DOHH2 (cell line): ENCODE results near the gene CDH4.

Experiments
- H3F3A ChIP-seq: fragments of 200-600 bp; sonication (generic), shearing (Covaris generic); 2 replicates; pipeline ENCODE4 v1.6.0; 2016; ENCODE audit warnings: antibody characterized with exemption, mild to moderate bottlenecking; ENCODE audit not compliant: control insufficient read depth, insufficient read depth
- H3K27ac ChIP-seq: fragments of 200-600 bp; sonication (generic); 2 replicates; pipeline ENCODE4 v1.5.1; 2014; ENCODE audit warnings: low read depth, mild to moderate bottlenecking, low read length, moderate library complexity
- H3K27me3 ChIP-seq: fragments of 200-600 bp; sonication (generic); 2 replicates; pipeline ENCODE4 v1.6.1; 2014; ENCODE audit warnings: mild to moderate bottlenecking, low read length, mixed read lengths; ENCODE audit not compliant: control insufficient read depth
- H3K36me3 ChIP-seq: fragments of 200-600 bp; sonication (generic); 2 replicates; pipeline ENCODE4 v1.6.1; 2014; ENCODE audit warnings: mild to moderate bottlenecking, low read length, moderate library complexity, mixed read lengths; ENCODE audit not compliant: control insufficient read depth
- H3K4me1 ChIP-seq: fragments of 200-600 bp; sonication (generic); 2 replicates; pipeline ENCODE4 v1.6.1; 2014; ENCODE audit warnings: mild to moderate bottlenecking, low read length, mixed read lengths; ENCODE audit not compliant: control insufficient read depth
- H3K4me2 ChIP-seq: fragments of 200-600 bp; sonication (generic); 2 replicates; pipeline ENCODE4 v1.6.0; 2014; ENCODE audit warnings: mild to moderate bottlenecking, low read length, moderate library complexity
- H3K4me3 ChIP-seq: fragments of 200-600 bp; sonication (generic); 2 replicates; pipeline ENCODE4 v1.5.1; 2014; ENCODE audit warnings: mild to moderate bottlenecking, low read length, mixed read lengths
- H3K79me2 ChIP-seq: fragments of 200-600 bp; sonication (generic); 2 replicates; pipeline ENCODE4 v1.6.1; 2014; ENCODE audit warnings: mild to moderate bottlenecking, low read length, mixed read lengths; ENCODE audit not compliant: control insufficient read depth
- H3K9me2 ChIP-seq: fragments of 200-600 bp; sonication (generic); replicated peaks from 2 replicates; pipeline ENCODE4 v1.6.1; 2014; ENCODE audit warnings: mild to moderate bottlenecking, low read length, mixed read lengths; ENCODE audit not compliant: control insufficient read depth
- H3K9me3 ChIP-seq: fragments of 200-600 bp; sonication (generic); 2 replicates; pipeline ENCODE4 v1.6.1; 2014; ENCODE audit warnings: antibody characterized with exemption, low read length, mixed read lengths; ENCODE audit not compliant: control insufficient read depth, insufficient read depth
- H4K20me1 ChIP-seq: fragments of 200-600 bp; sonication (generic); 2 replicates; pipeline ENCODE4 v1.6.0; 2014; ENCODE audit warnings: low read depth, mild to moderate bottlenecking, antibody characterized with exemption, low read length, moderate library complexity; ENCODE audit not compliant: control insufficient read depth, insufficient read depth
- EZH2phosphoT487 ChIP-seq: fragments of 200-600 bp; sonication (generic); IDR thresholded peaks from 2 replicates; pipeline ENCODE4 v1.6.1; 2017; ENCODE audit warnings: borderline replicate concordance, mild to moderate bottlenecking, antibody characterized with exemption, low read length, moderate library complexity, mixed read lengths
- TF ChIP-seq, protein P1 (sequence below): fragments of 200-600 bp; sonication (generic); IDR thresholded peaks from one replicate; pipeline ENCODE4 v1.5.1; 2014; ENCODE audit warnings: antibody characterized with exemption, mild to moderate bottlenecking, low read depth, low read length; ENCODE audit not compliant: poor library complexity, severe bottlenecking

The CDH4 gene

GRCh38 chr20:61407561-61407960 lies 155.5 kb downstream of the CDH4 start:
- Histone ChIP-seq H3K4me1 (no peaks in the 10 kb centered on the region), H3K4me3 (no peak overlapping the region), H3K79me2 (no peaks in the 10 kb centered on the region), H4K20me1 (no peaks in the 10 kb centered on the region), H3K27ac (no peak overlapping the region), H3K9me3 (no peaks in the 10 kb centered on the region), H3K36me3 (no peaks in the 10 kb centered on the region), H3K9me2 (no peaks in the 10 kb centered on the region), H3K4me2 (no peak overlapping the region), H3K27me3 (no peaks in the 10 kb centered on the region), H3F3A (no peaks in the 10 kb centered on the region)
- TF ChIP-seq, protein P1, sequence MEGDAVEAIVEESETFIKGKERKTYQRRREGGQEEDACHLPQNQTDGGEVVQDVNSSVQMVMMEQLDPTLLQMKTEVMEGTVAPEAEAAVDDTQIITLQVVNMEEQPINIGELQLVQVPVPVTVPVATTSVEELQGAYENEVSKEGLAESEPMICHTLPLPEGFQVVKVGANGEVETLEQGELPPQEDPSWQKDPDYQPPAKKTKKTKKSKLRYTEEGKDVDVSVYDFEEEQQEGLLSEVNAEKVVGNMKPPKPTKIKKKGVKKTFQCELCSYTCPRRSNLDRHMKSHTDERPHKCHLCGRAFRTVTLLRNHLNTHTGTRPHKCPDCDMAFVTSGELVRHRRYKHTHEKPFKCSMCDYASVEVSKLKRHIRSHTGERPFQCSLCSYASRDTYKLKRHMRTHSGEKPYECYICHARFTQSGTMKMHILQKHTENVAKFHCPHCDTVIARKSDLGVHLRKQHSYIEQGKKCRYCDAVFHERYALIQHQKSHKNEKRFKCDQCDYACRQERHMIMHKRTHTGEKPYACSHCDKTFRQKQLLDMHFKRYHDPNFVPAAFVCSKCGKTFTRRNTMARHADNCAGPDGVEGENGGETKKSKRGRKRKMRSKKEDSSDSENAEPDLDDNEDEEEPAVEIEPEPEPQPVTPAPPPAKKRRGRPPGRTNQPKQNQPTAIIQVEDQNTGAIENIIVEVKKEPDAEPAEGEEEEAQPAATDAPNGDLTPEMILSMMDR = no peak
- no peak for TF ChIP-seq EZH2phosphoT487

DNA sequence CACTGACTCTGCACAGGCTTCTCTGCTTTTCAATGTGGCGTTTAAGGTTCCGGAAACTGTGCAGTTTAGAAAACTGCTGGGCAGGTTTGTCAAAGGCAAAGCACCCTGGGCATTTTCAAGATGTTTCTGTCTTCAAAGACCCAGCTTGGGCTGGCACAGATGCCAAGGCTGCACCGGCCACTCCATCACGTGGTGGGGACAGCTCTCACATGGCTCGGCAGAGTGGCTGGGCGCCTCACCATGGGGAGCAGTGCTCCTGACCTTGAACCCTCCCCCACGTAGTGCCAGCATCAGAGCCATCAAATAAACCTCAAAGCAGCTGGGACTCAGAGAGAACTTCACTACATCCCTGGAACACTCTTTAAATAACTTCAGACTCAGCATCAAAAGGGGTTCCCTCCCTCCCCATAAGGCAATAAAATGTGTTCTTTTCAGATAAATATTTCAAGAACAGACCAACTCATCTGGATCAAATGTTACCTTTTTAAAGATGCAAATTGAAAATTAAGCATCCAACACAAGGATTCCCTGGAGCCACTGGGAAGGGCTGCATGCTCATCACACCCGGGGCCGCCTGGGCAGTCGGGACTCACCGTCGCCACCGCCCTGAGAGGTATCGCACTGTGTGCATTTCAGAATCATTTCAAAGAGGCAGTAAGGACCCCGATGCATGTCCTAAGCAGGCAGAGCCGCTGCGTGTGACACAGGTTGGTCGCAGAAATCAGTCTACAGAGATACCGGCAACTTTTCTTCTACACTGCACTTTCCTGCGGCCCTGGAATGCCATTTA lies 157.1 kb downstream of the CDH4 start:
- H3K27ac ChIP-seq = no peak overlapping the region
- H3K9me2 ChIP-seq = no peaks in the 10 kb centered on the region
- H3K36me3 ChIP-seq = no peaks in the 10 kb centered on the region
- no peaks in the 10 kb centered on the region for H3K79me2 ChIP-seq
- H3K4me2 ChIP-seq = no peak overlapping the region
- H3K27me3 ChIP-seq = no peaks in the 10 kb centered on the region
- H3K4me1 ChIP-seq = no peaks in the 10 kb centered on the region
- H3K9me3 ChIP-seq = no peaks in the 10 kb centered on the region
- no peaks in the 10 kb centered on the region for H4K20me1 ChIP-seq
- H3K4me3 ChIP-seq = no peak overlapping the region
- TF ChIP-seq, protein P1 = no peak
- no peak for TF ChIP-seq EZH2phosphoT487
- H3F3A ChIP-seq = no peaks in the 10 kb centered on the region

GRCh38 chr20:61411743-61412142 lies 159.7 kb downstream of the CDH4 start:
- Histone ChIP-seq H3K27ac (no peak overlapping the region), H4K20me1 (no peaks in the 10 kb centered on the region), H3F3A (no peaks in the 10 kb centered on the region), H3K4me3 (no peak overlapping the region), H3K4me1 (no peaks in the 10 kb centered on the region), H3K36me3 (no peaks in the 10 kb centered on the region), H3K9me2 (no peaks in the 10 kb centered on the region), H3K4me2 (no peak overlapping the region), H3K27me3 (no peaks in the 10 kb centered on the region), H3K9me3 (no peaks in the 10 kb centered on the region), H3K79me2 (no peaks in the 10 kb centered on the region)
- no peak for TF ChIP-seq EZH2phosphoT487
- TF ChIP-seq, protein P1 = no peak
